NCI-H2029 (cell line): Measurements from ENCODE around the gene C11orf21.

ENCODE experiments used
- DNase-seq: peaks from one replicate; lab custom pipeline; 2025; lab: John Stamatoyannopoulos, UW

Gene C11orf21

GRCh38 chr11:2271327-2272227 lies 30.1 kb downstream of the C11orf21 start:
- DNase-seq = no peak

GRCh38 chr11:2271077-2271326 lies 30.7 kb downstream of the C11orf21 start:
- DNase-seq = no peak

- DNase-seq = no peak
Observed at GRCh38 chr11:2270322-2271076, 31.2 kb downstream of the C11orf21 start, which contains the start of gene ASCL2. ASCL2 (minus strand) TSS chr11:2270588; CDS start chr11:2270332, 256 bp downstream.

- DNase-seq = no peak
Observed at GRCh38 chr11:2269601-2270321, 32.0 kb downstream of the C11orf21 start.

- no peak for DNase-seq
Observed at GRCh38 chr11:2268729-2269600, 32.8 kb downstream of the C11orf21 start.

- DNase-seq = no peak
Observed at GRCh38 chr11:2267851-2268728, 33.6 kb downstream of the C11orf21 start.

- DNase-seq = no peak
Observed at GRCh38 chr11:2267306-2267850, 34.3 kb downstream of the C11orf21 start.

- DNase-seq = no peak
Observed at GRCh38 chr11:2266586-2267305, 35.0 kb downstream of the C11orf21 start.

GRCh38 chr11:2265854-2266585 lies 35.7 kb downstream of the C11orf21 start:
- DNase-seq = no peak

GRCh38 chr11:2265396-2265795 lies 36.3 kb downstream of the C11orf21 start:
- no peak for DNase-seq

GRCh38 chr11:2264366-2265053 lies 37.2 kb downstream of the C11orf21 start:
- no peak for DNase-seq

GRCh38 chr11:2263724-2264360 lies 37.9 kb downstream of the C11orf21 start:
- DNase-seq = no peak

GRCh38 chr11:2263071-2263565 lies 38.6 kb downstream of the C11orf21 start:
- no peak for DNase-seq

- no peak for DNase-seq
Observed at GRCh38 chr11:2262301-2263070, 39.2 kb downstream of the C11orf21 start.

- DNase-seq = no peak
Observed at GRCh38 chr11:2261436-2262230, 40.1 kb downstream of the C11orf21 start.
